ENCODE data around the gene SIPA1L3.

DNA sequence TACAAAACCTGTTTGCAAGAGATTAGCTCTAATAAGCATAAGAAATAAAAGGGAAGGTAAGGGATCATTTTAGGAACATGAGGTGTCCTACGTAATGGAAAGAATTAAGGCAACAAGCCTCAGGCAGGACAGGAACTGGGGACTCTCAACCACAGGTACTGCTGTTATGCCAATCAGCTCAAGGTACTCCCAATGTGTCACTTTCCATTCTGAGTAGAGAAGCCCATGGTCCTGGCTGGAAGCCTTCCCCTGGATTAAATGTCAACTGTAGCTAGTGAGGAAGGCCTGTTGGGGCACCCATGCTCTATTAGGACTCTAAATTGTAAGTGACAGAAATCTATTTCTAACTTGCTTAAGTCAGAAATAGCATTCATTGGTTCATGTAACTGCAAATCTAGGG is 182.4 kb downstream of the SIPA1L3 start:
- TF ChIP-seq REST (IDR thresholded peaks at IDR 0.05) (no peak), RNF2 (IDR thresholded peaks at IDR 0.05; ENCODE audit: borderline replicate concordance, low read depth) (no peak), CTCF (IDR thresholded peaks at IDR 0.05) (no peak), RFX5 (IDR thresholded peaks at IDR 0.05) (no peak), HOXB5 (CRISPR knock-in tag; IDR thresholded peaks at IDR 0.05) (no peak), EP300 (IDR thresholded peaks at IDR 0.05) (no peak), PHF8 (IDR thresholded peaks at IDR 0.05; ENCODE audit: borderline replicate concordance, low read depth) (no peak), ZC3H11A (IDR thresholded peaks at IDR 0.05) (no peak), RCOR1 (IDR thresholded peaks at IDR 0.05; ENCODE audit: low read depth, low read length) (no peak), POLR2A (IDR thresholded peaks at IDR 0.05; ENCODE audit: low read length) (no peak), CHD4 (IDR thresholded peaks at IDR 0.05; ENCODE audit: borderline replicate concordance) (no peak), FOXS1 (CRISPR knock-in tag; IDR thresholded peaks at IDR 0.05) (no peak), PBX3 (IDR thresholded peaks at IDR 0.05) (no peak)
- TF ChIP-seq, protein P1, sequence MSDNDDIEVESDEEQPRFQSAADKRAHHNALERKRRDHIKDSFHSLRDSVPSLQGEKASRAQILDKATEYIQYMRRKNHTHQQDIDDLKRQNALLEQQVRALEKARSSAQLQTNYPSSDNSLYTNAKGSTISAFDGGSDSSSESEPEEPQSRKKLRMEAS (IDR thresholded peaks at IDR 0.05) = no peak
